GM12865 (cell line): ENCODE data around the gene WDR33.

Experiments used
- DNase-seq: peaks from one replicate; pipeline ENCODE4 v3.0.0; 2010; ENCODE audit warnings: low read depth
- H3K4me3 ChIP-seq: 2 replicates; pipeline ENCODE4 v1.5.1; 2011; ENCODE audit warnings: mild to moderate bottlenecking, low read depth, low read length, control low read depth
- CTCF ChIP-seq: IDR thresholded peaks from 2 replicates; pipeline ENCODE4 v1.5.1; 2011; ENCODE audit warnings: low read length, control low read depth, low read depth, inconsistent platforms; ENCODE audit not compliant: insufficient read depth; ENCODE audit errors: missing control alignments

The WDR33 gene

GRCh38 chr2:127733113-127733815 is 77.7 kb downstream of the WDR33 start:
- no peak for DNase-seq
- H3K4me3 ChIP-seq = no peak overlapping the region
- TF ChIP-seq CTCF = no peak

- no peak for TF ChIP-seq CTCF
- H3K4me3 ChIP-seq = no peak overlapping the region
- DNase-seq = no peak
These were observed 84.7 kb downstream of the WDR33 start for GRCh38 chr2:127726158-127726880.

- no peak for DNase-seq
- H3K4me3 ChIP-seq = no peak overlapping the region
- TF ChIP-seq CTCF = no peak
These were observed 88.2 kb downstream of the WDR33 start for GRCh38 chr2:127722807-127723206.

GRCh38 chr2:127721978-127722355 is 89.0 kb downstream of the WDR33 start:
- no peak overlapping the region for H3K4me3 ChIP-seq
- no peak for TF ChIP-seq CTCF
- no peak for DNase-seq

GRCh38 chr2:127721311-127721977 is 89.5 kb downstream of the WDR33 start:
- DNase-seq = no peak
- no peak overlapping the region for H3K4me3 ChIP-seq

More at GRCh38 chr2:127721311-127721977, 89.5 kb downstream of the WDR33 start:
- TF ChIP-seq CTCF = no peak
